RWPE1 (cell line): Measurements from ENCODE around the gene VWDE.

Experiments used
- CTCF ChIA-PET: fragments of 350-600 bp; sonication (Branson Sonifier 250); formaldehyde crosslinking; extraction: SDS; loops from one replicate; lab custom pipeline; 2021; lab: Yijun Ruan, JAX
- POLR2A ChIA-PET: fragments of 400-600 bp; formaldehyde crosslinking; extraction: SDS; loops from one replicate; lab custom pipeline; 2020; ENCODE audit warnings: antibody characterized with exemption; ENCODE audit not compliant: low non-redundant PET; lab: Yijun Ruan, JAX
- DNase-seq: peaks from one replicate; pipeline ENCODE4 v3.0.0; 2012; ENCODE audit warnings: low spot score
- H3K27ac ChIP-seq: fragments of 450-650 bp; 2 replicates; pipeline ENCODE4 v1.5.1; 2017
- TF ChIP-seq, protein P1 (sequence below): fragments of 450-650 bp; conservative IDR thresholded peaks from 2 replicates; pipeline ENCODE4 v1.5.1; 2017; ENCODE audit warnings: low read depth, mild to moderate bottlenecking

VWDE gene

GRCh38 chr7:12290761-12291160 is 112.9 kb downstream of the VWDE start:
- TF ChIP-seq, protein P1, sequence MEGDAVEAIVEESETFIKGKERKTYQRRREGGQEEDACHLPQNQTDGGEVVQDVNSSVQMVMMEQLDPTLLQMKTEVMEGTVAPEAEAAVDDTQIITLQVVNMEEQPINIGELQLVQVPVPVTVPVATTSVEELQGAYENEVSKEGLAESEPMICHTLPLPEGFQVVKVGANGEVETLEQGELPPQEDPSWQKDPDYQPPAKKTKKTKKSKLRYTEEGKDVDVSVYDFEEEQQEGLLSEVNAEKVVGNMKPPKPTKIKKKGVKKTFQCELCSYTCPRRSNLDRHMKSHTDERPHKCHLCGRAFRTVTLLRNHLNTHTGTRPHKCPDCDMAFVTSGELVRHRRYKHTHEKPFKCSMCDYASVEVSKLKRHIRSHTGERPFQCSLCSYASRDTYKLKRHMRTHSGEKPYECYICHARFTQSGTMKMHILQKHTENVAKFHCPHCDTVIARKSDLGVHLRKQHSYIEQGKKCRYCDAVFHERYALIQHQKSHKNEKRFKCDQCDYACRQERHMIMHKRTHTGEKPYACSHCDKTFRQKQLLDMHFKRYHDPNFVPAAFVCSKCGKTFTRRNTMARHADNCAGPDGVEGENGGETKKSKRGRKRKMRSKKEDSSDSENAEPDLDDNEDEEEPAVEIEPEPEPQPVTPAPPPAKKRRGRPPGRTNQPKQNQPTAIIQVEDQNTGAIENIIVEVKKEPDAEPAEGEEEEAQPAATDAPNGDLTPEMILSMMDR = no peak
- DNase-seq = no peak
- POLR2A ChIA-PET = no interaction called here
- H3K27ac ChIP-seq = no peak overlapping the region
- CTCF ChIA-PET = no interaction called here

DNA sequence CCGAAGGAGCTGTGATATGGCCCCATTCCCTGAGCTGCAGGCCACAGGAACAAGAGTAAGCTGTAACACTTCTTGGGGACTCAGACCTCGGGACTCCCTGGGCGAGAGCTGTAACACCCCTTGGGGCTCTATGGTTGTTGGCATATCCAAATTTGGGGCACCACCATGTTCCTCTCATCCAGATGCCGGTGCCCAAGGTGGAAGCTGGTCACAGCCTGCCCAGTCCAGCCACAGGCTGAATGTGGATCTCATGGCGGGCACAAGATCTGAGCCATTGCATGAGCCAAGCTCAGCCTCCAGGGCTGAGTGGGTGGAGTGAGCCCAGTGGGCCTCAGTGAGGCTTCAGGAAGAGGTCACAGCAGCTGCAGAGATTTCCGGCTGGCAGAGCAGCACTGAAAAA is 113.7 kb downstream of the VWDE start:
- ChIA-PET CTCF (no interaction called here), POLR2A (no interaction called here)
- no peak overlapping the region for H3K27ac ChIP-seq
- TF ChIP-seq, protein P1 = no peak
- DNase-seq = no peak

GRCh38 chr7:12287901-12288300 is 115.8 kb downstream of the VWDE start:
- TF ChIP-seq, protein P1 = no peak
- CTCF ChIA-PET = interaction anchor here (1.0 kb wide), 1 partner anchor 8 kb away, joined by 6 read pairs; no protein-coding TSS in a partner anchor
- DNase-seq = no peak
- H3K27ac ChIP-seq = no peak overlapping the region
- POLR2A ChIA-PET = no interaction called here

GRCh38 chr7:12281038-12281437 is 122.6 kb downstream of the VWDE start:
- TF ChIP-seq, protein P1 = no peak
- ChIA-PET POLR2A (no interaction called here), CTCF (no interaction called here)
- DNase-seq = no peak
- H3K27ac ChIP-seq = no peak overlapping the region
